HG03342 (cell line): Measurements from ENCODE around the gene UCMA.
A peak's percentile ranks its signal among the peaks of the same experiment; 100 is the strongest.

Source experiments
- ATAC-seq: cut with Tn5 transposase; IDR thresholded peaks from one replicate; pipeline ENCODE4 v1.9.1; 2021; ENCODE audit warnings: mild to moderate bottlenecking, moderate library complexity; ENCODE audit not compliant: unreplicated experiment

UCMA gene

DNA sequence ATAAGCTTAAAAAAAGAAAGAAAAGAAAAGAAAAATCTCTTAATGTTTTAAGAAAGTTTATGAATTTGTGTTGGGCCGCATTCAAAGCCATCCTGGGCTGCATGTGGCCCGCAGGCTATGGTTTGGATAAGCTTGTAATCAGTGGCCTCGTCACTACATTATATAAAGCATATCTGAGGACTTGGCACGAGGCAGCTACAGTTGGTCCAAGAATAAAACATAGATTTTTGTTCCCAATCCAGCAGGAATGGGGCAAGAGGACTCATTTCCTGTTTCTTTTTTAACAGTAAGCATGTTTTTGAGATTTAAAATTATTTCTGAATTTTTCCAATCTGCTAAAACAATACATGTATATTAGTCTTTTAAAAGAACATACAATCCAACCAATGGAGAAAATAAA, 44.2 kb downstream of the UCMA start:
- no peak for ATAC-seq

DNA sequence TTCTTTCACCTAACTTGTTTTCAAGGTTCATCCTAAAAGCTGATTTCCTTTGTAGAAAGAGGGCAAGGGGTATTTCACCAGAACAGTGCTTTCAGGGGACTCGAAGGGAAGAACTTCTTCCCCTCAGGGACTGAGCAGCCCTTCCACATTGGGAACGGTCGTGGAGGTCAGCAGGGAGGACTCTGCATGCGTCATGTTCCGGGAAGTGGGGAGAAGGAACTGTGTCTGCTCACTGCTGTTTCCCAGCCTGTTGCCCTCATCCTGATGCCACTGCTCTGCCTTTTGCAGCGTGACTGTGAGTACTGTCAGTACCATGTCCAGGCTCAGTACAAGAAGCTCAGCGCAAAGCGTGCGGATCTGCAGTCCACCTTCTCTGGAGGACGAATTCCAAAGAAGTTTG, 45.6 kb downstream of the UCMA start:
- ATAC-seq = no peak

GRCh38 chr10:13187135-13187534, 47.0 kb downstream of the UCMA start:
- ATAC-seq = no peak

GRCh38 chr10:13184730-13185514, 49.3 kb downstream of the UCMA start:
- ATAC-seq = no peak

DNA sequence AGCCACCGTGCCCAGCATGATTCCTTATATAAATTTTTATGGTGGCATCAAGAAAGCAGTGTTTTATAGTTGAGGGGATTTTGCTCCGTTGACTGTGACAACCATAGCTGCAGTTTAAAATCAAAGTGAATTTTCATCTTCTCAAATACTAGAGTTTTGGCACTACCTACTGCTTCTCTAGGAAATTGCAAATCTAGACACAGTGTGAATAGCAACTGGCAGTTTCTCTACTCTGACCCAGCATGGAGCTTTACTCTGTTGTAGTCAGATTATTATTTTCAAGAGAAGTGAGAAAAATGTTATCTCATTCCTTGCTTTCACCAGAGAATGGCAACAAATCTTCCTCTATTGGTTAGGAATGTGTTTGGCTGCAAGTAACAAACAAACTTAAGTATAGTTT, 49.9 kb downstream of the UCMA start:
- ATAC-seq = no peak

GRCh38 chr10:13183625-13184024, 50.5 kb downstream of the UCMA start:
- peak; percentile 80 for ATAC-seq

GRCh38 chr10:13182424-13182823, 51.8 kb downstream of the UCMA start:
- ATAC-seq = no peak

DNA sequence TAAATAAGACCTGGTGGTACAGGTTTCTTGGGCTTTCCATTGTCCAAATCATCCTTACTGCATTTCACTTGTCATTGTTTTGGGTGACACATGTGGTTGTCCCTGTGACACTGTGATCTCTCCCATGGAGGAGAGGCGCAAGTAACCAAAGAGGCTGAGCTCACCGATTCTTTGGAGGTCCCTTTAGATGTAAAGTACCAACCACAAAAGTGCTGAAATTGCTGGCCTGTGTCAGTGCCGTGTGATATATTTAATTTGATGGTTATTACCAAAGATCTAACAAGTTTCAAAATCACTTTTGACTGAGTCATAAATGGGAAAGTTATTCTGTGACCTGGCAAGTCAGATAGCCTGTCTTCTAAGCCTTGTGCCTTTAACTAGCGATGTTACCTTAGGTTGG, 53.4 kb downstream of the UCMA start:
- no peak for ATAC-seq

GRCh38 chr10:13173616-13174015, 60.6 kb downstream of the UCMA start:
- no peak for ATAC-seq
